ENCODE results near the gene MYH9.

GRCh38 chr22:36305813-36306212 is 82.0 kb downstream of the MYH9 start:
- TF ChIP-seq CTCF (conservative IDR thresholded peaks at IDR 0.05 in 1 of 2, IDR thresholded peaks at IDR 0.05 in 1 of 2; ENCODE audit: extremely low read depth in 1 of 2, insufficient read depth in 1 of 2, low read depth in 1 of 2, low read length in 2 of 2): no peak
- TF ChIP-seq EZH2 (IDR thresholded peaks at IDR 0.05; ENCODE audit: borderline replicate concordance, low read length): no peak

Data from mammary epithelial cell (primary cell).